IPS-15b (cell line): ENCODE results near the gene DNM1.
A peak's percentile ranks its signal among the peaks of the same experiment; 100 is the strongest.
"Not testable (repeated sequence)": the region's sequence is repeated elsewhere in the genome, so short reads cannot be mapped to it uniquely, and the experiment has no call there.

Source experiments
- H3K27me3 ChIP-seq: one replicate; pipeline ENCODE4 v1.6.1; 2013; ENCODE audit warnings: low read length; ENCODE audit not compliant: control insufficient read depth, insufficient read depth
- H3K36me3 ChIP-seq: one replicate; pipeline ENCODE4 v1.6.1; 2013; ENCODE audit warnings: low read length; ENCODE audit not compliant: control insufficient read depth, insufficient read depth
- H3K4me1 ChIP-seq: one replicate; pipeline ENCODE4 v1.6.1; 2013; ENCODE audit warnings: mild to moderate bottlenecking, low read length; ENCODE audit not compliant: control insufficient read depth, insufficient read depth
- H3K4me3 ChIP-seq: one replicate; pipeline ENCODE4 v1.5.1; 2013; ENCODE audit warnings: low read depth, low read length
- H3K9ac ChIP-seq: one replicate; pipeline ENCODE4 v1.6.1; 2013; ENCODE audit warnings: low read depth, mild to moderate bottlenecking, low read length
- H3K9me3 ChIP-seq: one replicate; pipeline ENCODE4 v1.6.1; 2013; ENCODE audit warnings: mild to moderate bottlenecking, low read length; ENCODE audit not compliant: control insufficient read depth, insufficient read depth

DNM1 gene

DNA sequence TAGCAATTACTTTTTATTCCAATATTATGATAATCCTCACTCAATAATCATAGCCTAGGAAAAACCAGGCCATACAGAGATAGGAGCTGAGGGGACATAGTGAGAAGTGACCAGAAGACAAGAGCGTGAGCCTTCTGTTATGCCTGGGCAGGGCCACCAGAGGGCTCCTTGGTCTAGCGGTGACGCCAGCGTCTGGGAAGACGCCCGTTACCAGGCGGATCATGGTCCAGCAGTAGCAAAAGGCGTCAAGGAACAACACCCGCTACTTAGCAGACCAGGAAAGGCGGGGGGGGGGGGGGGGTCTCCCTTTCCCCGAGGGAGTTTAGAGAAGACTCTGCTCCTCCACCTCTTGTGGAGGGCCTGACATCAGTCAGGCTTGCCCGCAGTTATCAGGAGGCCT, 21.7 kb upstream of the DNM1 start:
- H3K9me3 ChIP-seq, H3K4me1 ChIP-seq, H3K9ac ChIP-seq, H3K27me3 ChIP-seq, H3K4me3 ChIP-seq: not testable (repeated sequence)
- peaks cover 30% of the 10 kb centered on the region for H3K36me3 ChIP-seq

DNA sequence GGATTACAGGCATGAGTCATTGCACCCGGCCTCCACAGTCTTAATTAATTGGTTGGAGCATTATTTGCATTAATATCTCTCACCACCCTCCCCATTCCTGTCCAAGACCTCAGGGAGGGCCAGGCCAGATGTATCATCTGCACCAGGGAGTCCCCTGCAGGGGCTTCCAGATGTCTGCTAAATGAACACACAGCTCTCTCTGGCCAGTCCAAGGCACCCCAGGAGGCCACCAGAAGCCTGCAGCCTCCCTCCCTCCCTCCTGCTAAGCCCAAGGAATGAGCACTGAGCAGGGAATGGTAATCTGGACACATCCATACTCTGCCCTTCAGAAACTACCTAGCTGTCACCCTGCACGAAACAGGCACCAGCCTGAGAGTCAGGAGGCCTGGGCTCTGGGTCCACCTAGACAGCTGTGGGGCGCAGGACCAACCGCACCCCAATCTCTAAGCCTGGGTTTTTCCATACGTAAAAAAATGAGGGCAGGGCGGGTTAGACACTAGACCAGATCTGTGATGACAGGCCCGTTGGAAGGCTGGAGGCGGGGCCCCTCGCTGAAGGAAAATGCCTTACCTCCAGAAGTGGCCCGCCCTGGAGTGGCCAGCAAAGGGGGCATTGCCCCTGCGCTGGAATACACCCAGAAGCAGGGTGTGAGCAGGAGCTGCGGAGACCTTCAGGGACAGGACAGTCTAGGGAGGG, 20.1 kb upstream of the DNM1 start:
- no peaks in the 10 kb centered on the region for H3K27me3 ChIP-seq
- no peak overlapping the region for H3K4me3 ChIP-seq
- H3K9me3 ChIP-seq = no peaks in the 10 kb centered on the region
- peaks cover 25% of the 10 kb centered on the region for H3K36me3 ChIP-seq
- H3K9ac ChIP-seq = no peak overlapping the region
- no peaks in the 10 kb centered on the region for H3K4me1 ChIP-seq

DNA sequence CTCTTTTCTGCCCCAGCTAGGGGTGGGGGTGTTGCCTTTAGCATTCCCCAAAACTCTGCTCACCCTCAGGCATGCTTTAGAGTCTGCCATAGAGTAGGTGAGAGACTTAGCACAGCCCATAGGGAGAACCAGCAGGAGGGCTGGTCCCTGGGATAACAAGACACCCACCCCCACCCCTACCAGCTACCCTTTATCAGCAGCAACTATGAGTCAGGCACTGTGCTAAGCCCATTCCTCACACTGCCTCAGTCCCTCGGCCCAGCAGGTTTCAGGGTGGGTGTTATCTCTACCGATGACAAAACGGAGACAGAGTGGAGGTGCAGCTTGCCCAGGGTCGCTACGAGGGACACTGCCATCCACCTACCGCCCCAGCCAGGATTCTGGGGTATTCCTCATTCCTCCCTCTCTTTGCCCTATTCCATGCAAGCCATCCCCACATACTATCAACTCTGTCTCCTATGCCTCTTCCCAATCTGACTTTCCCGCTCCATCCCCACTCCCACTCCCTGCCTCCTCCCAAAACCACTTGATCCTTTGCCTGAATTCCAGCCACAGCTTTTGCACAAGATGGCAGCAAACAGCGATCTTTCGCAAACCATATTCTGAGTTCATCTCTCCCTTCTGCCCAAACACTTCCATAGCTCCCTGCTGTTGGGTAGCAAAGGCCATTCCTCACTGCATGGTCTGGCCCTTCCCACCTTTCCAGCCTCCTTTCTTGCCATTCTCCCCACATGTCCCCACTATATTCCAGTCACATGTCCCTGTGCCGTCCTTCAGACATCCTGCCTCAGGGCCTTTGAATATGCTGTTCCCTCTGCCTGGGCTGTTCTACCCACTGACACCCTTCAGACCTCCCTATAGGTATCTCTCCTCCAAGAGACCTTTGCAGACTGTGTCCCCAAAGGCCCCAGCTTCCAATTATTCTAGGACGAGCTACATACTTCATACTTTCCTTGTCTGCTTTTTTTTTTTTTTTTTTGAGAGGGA, 16.9 kb upstream of the DNM1 start:
- no peaks in the 10 kb centered on the region for H3K27me3 ChIP-seq
- peaks cover 5% of the 10 kb centered on the region for H3K4me1 ChIP-seq
- H3K9ac ChIP-seq = no peak overlapping the region
- H3K4me3 ChIP-seq = no peak overlapping the region
- H3K36me3 ChIP-seq = peaks cover 7% of the 10 kb centered on the region
- H3K9me3 ChIP-seq = no peaks in the 10 kb centered on the region

DNA sequence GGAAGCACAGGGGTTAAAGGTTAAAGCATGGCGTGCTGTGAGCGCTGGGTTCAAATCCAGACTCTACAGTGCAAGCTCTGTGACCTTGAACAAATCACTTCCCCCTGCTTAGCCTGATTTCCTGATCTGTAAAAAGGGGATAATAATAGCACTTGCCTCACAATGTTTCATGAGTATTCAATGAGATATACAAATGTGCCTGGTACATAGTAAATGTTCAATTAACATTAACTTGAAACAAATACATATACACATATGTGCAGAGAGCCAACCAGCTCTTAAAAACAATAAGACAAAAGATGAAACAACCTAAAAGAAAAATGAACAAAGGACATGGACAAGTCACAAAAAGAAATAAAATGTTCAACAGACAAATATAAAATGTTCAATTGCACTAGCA, 15.8 kb upstream of the DNM1 start:
- no peaks in the 10 kb centered on the region for H3K27me3 ChIP-seq
- H3K4me3 ChIP-seq = no peak overlapping the region
- H3K36me3 ChIP-seq = peaks cover 5% of the 10 kb centered on the region
- H3K4me1 ChIP-seq = peaks cover 5% of the 10 kb centered on the region
- no peak overlapping the region for H3K9ac ChIP-seq
- H3K9me3 ChIP-seq = no peaks in the 10 kb centered on the region

DNA sequence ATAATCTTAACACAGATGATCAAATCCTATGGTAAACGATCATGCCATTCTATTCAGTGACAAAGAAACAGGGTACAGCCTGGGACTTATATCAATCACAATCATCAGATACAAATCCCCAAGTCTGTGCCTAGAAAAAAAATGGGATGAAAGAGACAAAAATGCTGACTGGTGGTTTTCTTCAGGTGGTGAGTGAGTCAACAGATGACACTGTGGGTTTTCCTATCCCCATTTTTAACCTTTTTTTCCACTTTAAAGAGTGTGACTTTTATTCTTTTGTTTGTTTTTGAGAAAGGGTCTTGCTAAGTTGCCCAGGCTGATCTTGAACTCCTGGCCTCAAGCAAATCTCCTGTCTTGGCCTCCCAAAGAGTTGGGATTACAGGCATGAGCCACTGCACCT, 15.0 kb upstream of the DNM1 start:
- Histone ChIP-seq H3K4me3 (no peak overlapping the region), H3K9me3 (no peaks in the 10 kb centered on the region), H3K36me3 (peaks cover 3% of the 10 kb centered on the region), H3K4me1 (peaks cover 5% of the 10 kb centered on the region), H3K9ac (no peak overlapping the region), H3K27me3 (no peaks in the 10 kb centered on the region)

DNA sequence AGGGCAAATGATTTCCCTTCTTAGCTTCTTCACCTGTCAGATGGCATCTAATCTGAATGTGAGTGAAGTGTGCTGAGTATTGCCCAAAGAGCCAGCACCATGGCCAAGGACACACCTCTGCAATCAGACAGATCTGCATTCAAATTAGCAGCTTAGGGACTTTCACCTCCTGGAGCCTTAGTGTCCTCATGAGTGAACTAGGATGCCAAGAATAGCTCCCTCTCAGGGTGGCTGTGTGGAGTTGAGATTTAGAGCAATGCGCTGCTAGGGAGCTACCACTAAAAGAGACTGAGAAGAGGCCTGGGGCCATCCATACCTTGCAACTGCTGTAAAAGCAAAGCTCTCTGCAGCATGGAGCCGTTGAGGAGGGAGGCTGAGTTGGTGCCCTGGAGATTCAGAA, 13.2 kb upstream of the DNM1 start:
- Histone ChIP-seq H3K27me3 (no peaks in the 10 kb centered on the region), H3K4me1 (peaks cover 5% of the 10 kb centered on the region), H3K9me3 (no peaks in the 10 kb centered on the region), H3K4me3 (no peak overlapping the region), H3K36me3 (peaks cover 3% of the 10 kb centered on the region), H3K9ac (no peak overlapping the region)

DNA sequence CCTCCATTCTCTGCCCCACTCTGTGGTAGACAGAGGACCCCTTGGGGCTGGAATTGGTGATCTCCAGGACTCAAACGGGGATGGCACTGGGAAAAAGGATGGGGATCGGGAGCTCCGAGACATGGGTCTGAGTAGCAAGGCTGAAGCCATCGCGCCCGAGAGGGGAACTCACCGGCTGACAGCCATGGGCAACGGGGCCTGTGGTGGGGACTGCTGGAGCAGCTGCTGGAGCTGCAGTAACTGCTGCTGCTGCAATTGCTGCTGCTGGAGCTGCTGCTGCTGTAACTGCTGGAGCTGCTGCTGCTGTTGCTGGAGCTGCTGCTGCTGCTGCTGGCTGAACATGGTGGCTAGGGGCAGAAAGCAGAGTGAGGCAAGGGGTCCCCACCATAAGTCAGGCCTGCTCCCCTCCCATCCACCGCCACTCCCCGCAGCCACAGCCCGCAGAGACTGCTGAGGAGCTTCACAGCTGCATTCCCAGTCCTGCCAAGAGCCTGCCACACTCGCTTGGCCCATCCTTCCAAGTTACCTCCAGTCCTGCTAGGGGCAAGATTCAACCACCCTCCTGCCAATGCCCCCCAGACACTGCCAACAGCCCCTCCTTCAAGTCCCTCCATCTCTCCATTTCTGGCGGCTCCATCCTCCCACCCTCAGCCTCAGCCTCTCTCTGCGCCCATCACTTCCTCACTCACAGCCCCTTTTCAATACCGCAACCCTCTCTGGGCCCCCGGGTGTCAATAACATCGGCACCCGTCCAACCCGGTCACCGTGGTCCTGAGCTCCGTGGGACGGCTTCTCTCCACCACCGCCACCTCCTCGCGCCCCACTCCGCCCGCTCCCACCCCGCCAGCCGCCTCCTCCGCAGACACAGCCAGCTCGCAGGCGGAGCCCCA, 12.4 kb upstream of the DNM1 start:
- Histone ChIP-seq H3K36me3 (peaks cover 3% of the 10 kb centered on the region), H3K9me3 (no peaks in the 10 kb centered on the region), H3K4me3 (peak overlapping the region; percentile 89), H3K9ac (peak overlapping the region; percentile 83), H3K4me1 (peaks cover 5% of the 10 kb centered on the region), H3K27me3 (no peaks in the 10 kb centered on the region)

DNA sequence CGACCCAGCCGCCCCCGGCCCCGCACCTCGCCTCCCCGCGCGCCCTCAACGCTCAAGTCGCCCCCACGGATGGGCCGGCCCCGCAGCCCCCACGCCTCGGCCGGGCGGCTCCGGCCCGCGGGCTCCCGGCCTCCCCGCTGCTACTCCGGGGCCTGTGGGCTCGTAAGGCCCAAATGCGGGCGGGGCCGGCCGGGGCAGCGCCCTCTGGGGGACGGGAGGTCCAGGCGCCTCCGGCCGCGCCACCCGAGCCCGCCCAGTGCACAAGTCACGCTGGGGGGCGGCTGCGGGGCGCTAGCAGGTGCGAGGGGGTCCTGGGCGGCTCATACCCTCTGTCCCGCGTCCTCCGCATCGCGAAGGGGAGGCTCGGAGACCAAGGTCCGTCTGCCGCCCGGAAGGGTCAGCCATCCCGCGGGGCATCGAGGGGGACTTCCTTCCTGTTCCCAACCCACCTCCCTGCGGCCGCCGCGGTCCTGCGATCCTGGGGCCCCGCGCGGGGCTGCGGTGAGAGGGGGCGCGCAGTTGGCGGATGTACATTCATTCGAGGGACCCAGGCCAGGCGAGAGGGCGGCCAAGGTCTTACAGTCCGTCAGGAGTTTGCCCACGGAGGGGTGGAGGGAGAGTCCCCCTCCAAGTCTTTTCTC, 11.7 kb upstream of the DNM1 start, which contains the start of gene CIZ1:
TSS of gene CIZ1 (minus strand) at position 167 of the 641 bp plus-strand sequence. CDS start 715 bp downstream, outside the sequence.
- Histone ChIP-seq H3K4me1 (peaks cover 5% of the 10 kb centered on the region), H3K9me3 (no peaks in the 10 kb centered on the region), H3K27me3 (no peaks in the 10 kb centered on the region), H3K9ac (peak within 1 kb of the TSS; percentile 83), H3K4me3 (peak within 1 kb of the TSS; percentile 89), H3K36me3 (peaks cover 3% of the 10 kb centered on the region)

DNA sequence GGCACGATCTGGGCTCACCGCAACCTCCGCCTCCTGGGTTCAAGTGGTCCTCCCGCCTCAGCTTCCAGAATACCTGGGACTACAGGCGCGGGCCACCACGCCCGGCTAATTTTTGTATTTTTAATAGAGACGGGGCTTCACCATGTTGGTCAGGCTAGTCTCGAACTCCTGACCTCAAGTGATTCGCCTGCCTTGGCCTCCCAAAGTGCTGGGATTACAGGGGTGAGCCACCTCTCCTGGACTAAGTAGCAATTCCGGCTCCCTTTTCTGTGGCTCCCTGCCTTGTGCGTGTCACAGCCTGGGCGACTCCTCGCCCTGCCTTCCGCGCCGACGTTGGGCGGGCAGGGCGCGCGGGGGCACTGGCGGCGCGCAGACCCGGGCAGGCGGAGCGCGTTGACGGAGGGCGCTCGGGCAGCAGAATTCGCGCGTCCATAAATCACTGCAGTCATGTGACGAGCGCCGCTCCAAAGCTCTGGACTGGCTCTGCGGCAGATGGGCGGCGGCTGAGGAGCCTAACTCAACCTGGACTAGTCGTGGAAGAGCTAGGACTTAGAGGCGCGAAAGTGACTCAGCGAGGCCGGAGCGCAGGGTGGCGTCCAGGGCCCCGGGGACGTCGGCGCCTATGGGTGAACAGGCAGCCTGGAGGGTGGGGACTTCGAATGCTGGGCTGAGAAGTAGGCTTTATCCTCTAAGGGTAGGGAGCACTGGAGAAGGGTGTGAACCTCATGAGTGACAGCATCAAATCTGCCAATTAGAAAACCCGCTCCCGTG, 10.4 kb upstream of the DNM1 start:
- Histone ChIP-seq H3K9me3 (no peaks in the 10 kb centered on the region), H3K9ac (no peak overlapping the region), H3K4me1 (peaks cover 5% of the 10 kb centered on the region), H3K4me3 (no peak overlapping the region), H3K27me3 (no peaks in the 10 kb centered on the region), H3K36me3 (peaks cover 3% of the 10 kb centered on the region)

DNA sequence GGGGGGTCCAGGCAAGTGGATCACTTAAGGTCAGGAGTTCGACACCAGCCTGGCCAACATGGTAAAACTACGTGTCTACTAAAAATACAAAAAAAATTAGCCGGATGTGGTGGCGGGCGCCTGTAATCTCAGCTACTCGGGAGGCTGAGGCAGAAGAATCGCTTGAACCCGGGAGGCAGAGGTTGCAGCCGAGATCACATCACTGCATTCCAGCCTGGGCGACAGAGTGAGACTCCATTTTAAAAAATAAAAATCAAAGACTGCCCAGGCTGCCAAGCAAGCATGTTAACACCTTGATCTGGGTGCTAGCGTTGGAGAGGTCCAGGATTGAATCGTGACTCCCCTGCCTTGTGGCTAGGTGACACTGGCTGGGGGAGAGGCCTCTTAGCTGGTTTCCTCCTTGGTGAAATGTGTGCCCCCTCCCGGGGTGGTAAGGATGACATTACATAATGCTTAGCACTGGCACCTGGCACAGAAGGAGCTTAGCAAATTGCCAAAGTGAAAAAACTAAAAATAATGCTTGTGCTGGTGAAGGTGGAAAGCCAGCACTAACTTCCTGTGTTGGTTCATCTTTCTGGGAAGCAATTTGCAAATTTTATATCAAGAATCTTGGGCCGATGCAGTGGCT, 9.6 kb upstream of the DNM1 start:
- H3K4me3 ChIP-seq = no peak overlapping the region
- H3K9ac ChIP-seq = no peak overlapping the region

More for the DNA sequence above, 9.6 kb upstream of the DNM1 start:
- peaks cover 3% of the 10 kb centered on the region for H3K36me3 ChIP-seq
- H3K27me3 ChIP-seq = no peaks in the 10 kb centered on the region
- H3K4me1 ChIP-seq = peaks cover 5% of the 10 kb centered on the region
- H3K9me3 ChIP-seq = no peaks in the 10 kb centered on the region
